Trophoblast cell (in vitro differentiated cells and primary cell): Measurements from ENCODE around the gene ITPR1.

Source experiments
- DNase-seq, 2 donors: peaks; one replicate each; pipeline ENCODE4 v3.0.0-alpha.2; 2016
- H2AFZ ChIP-seq: 2 replicates; pipeline ENCODE4 v1.6.1; 2013; ENCODE audit warnings: low read length, moderate library complexity, mild to moderate bottlenecking; ENCODE audit not compliant: insufficient read depth, poor library complexity
- H2AK5ac ChIP-seq: 2 replicates; pipeline ENCODE4 v1.6.1; 2013; ENCODE audit warnings: mild to moderate bottlenecking, low read length
- H2BK120ac ChIP-seq: 2 replicates; pipeline ENCODE4 v1.6.1; 2013; ENCODE audit warnings: low read length, mild to moderate bottlenecking, moderate library complexity; ENCODE audit not compliant: insufficient read depth, poor library complexity
- H2BK12ac ChIP-seq: 2 replicates; pipeline ENCODE4 v1.6.1; 2013; ENCODE audit warnings: mild to moderate bottlenecking, low read length, moderate library complexity
- H2BK5ac ChIP-seq: 2 replicates; pipeline ENCODE4 v1.6.1; 2013; ENCODE audit warnings: low read length, low read depth, moderate library complexity, mild to moderate bottlenecking; ENCODE audit not compliant: poor library complexity
- H3K14ac ChIP-seq: 2 replicates; pipeline ENCODE4 v1.6.1; 2013; ENCODE audit warnings: mild to moderate bottlenecking, low read length
- H3K18ac ChIP-seq: 2 replicates; pipeline ENCODE4 v1.6.1; 2013; ENCODE audit warnings: mild to moderate bottlenecking, low read length
- H3K23ac ChIP-seq: 2 replicates; pipeline ENCODE4 v1.6.1; 2013; ENCODE audit warnings: low read length
- H3K27ac ChIP-seq: 2 replicates; pipeline ENCODE4 v1.5.1; 2013; ENCODE audit warnings: low read depth, mild to moderate bottlenecking, inconsistent platforms, low read length, moderate library complexity
- H3K27me3 ChIP-seq: 2 replicates; pipeline ENCODE4 v1.6.1; 2013; ENCODE audit warnings: inconsistent platforms, mild to moderate bottlenecking, low read length, moderate library complexity; ENCODE audit not compliant: insufficient read depth
- H3K36me3 ChIP-seq, 2 experiments: 1 replicate in 1 of 2; 2 replicates in 1 of 2; pipeline ENCODE4 v1.6.1; 2013; ENCODE audit warnings: low read length in 2 of 2, mild to moderate bottlenecking in 2 of 2, moderate library complexity in 1 of 2; ENCODE audit not compliant: insufficient read depth in 2 of 2, control insufficient read depth in 1 of 2
- H3K4ac ChIP-seq: 2 replicates; pipeline ENCODE4 v1.6.1; 2013; ENCODE audit warnings: low read depth, mild to moderate bottlenecking, low read length, moderate library complexity
- H3K4me1 ChIP-seq, 2 experiments: 1 replicate in 1 of 2; 2 replicates in 1 of 2; pipeline ENCODE4 v1.6.1; 2013; ENCODE audit warnings: low read length in 2 of 2, mild to moderate bottlenecking in 2 of 2, moderate library complexity in 1 of 2; ENCODE audit not compliant: insufficient read depth in 2 of 2, control insufficient read depth in 1 of 2
- H3K4me2 ChIP-seq: 2 replicates; pipeline ENCODE4 v1.6.1; 2013; ENCODE audit warnings: inconsistent platforms, mild to moderate bottlenecking, low read length, moderate library complexity
- H3K4me3 ChIP-seq: 2 replicates; pipeline ENCODE4 v1.5.1; 2013; ENCODE audit warnings: mild to moderate bottlenecking, low read depth, low read length, inconsistent platforms
- H3K79me1 ChIP-seq: one replicate; pipeline ENCODE4 v1.6.1; 2013; ENCODE audit warnings: low read length
- H3K79me2 ChIP-seq: 2 replicates; pipeline ENCODE4 v1.6.1; 2013; ENCODE audit warnings: low read length, mild to moderate bottlenecking; ENCODE audit not compliant: control insufficient read depth, insufficient read depth, poor library complexity
- H3K9ac ChIP-seq: 2 replicates; pipeline ENCODE4 v1.6.1; 2013; ENCODE audit warnings: mild to moderate bottlenecking, low read length
- H3K9me3 ChIP-seq: 2 replicates; pipeline ENCODE4 v1.6.1; 2013; ENCODE audit warnings: low read depth, mild to moderate bottlenecking, control low read depth, inconsistent platforms, low read length; ENCODE audit not compliant: insufficient read depth
- H4K12ac ChIP-seq: 2 replicates; pipeline ENCODE4 v1.6.1; 2013; ENCODE audit warnings: low read depth, mild to moderate bottlenecking, low read length, moderate library complexity
- H4K8ac ChIP-seq: 2 replicates; pipeline ENCODE4 v1.6.1; 2013; ENCODE audit warnings: low read depth, mild to moderate bottlenecking, low read length, moderate library complexity
- H4K91ac ChIP-seq: one replicate; pipeline ENCODE4 v1.6.1; 2013; ENCODE audit warnings: low read depth, mild to moderate bottlenecking, low read length, moderate library complexity
- WGBS: extraction: QIAGEN DNeasy Blood & Tissue Kit; methylation state at CpG from one replicate; pipeline ENCODE4 v1.1.7; 2013; ENCODE audit warnings: missing lambda C conversion rate; ENCODE audit not compliant: insufficient read length, insufficient coverage; ENCODE audit errors: extremely low coverage; 5-methylcytosine and 5-hydroxymethylcytosine counted together

The ITPR1 gene

GRCh38 chr3:4835616-4836043 lies 342.5 kb downstream of the ITPR1 start:
- WGBS = no CpG with 5 or more reads among the region's 3 CpGs
- Histone ChIP-seq H3K27ac (peak overlapping the region; percentile 32), H4K91ac (peak overlapping the region; percentile 19), H3K4me3 (no peak overlapping the region), H4K8ac (peak overlapping the region; percentile 34), H3K79me1 (peaks cover 28% of the 10 kb centered on the region), H3K36me3 (no peaks in the 10 kb centered on the region), H2AK5ac (no peak overlapping the region), H3K9ac (no peak overlapping the region), H3K4me1 (peaks cover 15 to 18% of the 10 kb centered on the region in 2 experiments), H3K14ac (no peak overlapping the region), H3K27me3 (no peaks in the 10 kb centered on the region), H2BK5ac (no peak overlapping the region), H4K12ac (no peak overlapping the region), H2AFZ (no peak overlapping the region), H3K4ac (no peak overlapping the region), H3K23ac (no peak overlapping the region), H3K4me2 (no peak overlapping the region), H3K79me2 (peaks cover 5% of the 10 kb centered on the region), H2BK120ac (peak overlapping the region; percentile 70), H3K18ac (no peak overlapping the region), H2BK12ac (peak overlapping the region; percentile 72), H3K9me3 (no peaks in the 10 kb centered on the region)
- no peak for DNase-seq

DNA sequence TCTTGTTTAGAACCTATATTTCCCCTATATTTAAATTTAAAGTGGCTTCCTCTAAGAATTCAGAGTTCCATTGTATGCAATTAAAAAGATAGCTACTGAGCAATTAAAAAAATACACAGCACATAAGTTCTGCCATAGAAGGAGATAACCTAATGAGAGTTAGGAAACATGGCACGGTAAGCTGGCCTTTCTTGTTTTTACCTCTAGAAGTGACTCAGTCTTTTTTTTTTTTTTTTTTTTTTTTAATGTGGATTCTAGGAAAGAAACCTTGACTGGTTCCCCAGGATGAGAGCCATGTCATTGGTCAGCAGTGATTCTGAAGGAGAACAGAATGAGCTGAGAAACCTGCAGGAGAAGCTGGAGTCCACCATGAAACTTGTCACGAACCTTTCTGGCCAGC lies 343.4 kb downstream of the ITPR1 start:
- Histone ChIP-seq H2BK12ac (peak overlapping the region; percentile 44), H3K9ac (no peak overlapping the region), H4K12ac (no peak overlapping the region), H3K79me1 (peaks cover 23% of the 10 kb centered on the region), H2AFZ (no peak overlapping the region), H3K4me3 (no peak overlapping the region), H3K27ac (no peak overlapping the region), H4K91ac (peak overlapping the region; percentile 51), H2BK5ac (no peak overlapping the region), H3K4ac (no peak overlapping the region), H2AK5ac (no peak overlapping the region), H3K18ac (no peak overlapping the region), H3K4me2 (no peak overlapping the region), H3K9me3 (no peaks in the 10 kb centered on the region), H3K79me2 (peaks cover 5% of the 10 kb centered on the region), H3K14ac (no peak overlapping the region), H2BK120ac (no peak overlapping the region), H3K36me3 (no peaks in the 10 kb centered on the region), H3K4me1 (peaks cover 17 to 21% of the 10 kb centered on the region in 2 experiments), H3K23ac (no peak overlapping the region), H3K27me3 (no peaks in the 10 kb centered on the region), H4K8ac (no peak overlapping the region)
- no peak for DNase-seq
- WGBS = no CpG with 5 or more reads among the region's 2 CpGs

DNA sequence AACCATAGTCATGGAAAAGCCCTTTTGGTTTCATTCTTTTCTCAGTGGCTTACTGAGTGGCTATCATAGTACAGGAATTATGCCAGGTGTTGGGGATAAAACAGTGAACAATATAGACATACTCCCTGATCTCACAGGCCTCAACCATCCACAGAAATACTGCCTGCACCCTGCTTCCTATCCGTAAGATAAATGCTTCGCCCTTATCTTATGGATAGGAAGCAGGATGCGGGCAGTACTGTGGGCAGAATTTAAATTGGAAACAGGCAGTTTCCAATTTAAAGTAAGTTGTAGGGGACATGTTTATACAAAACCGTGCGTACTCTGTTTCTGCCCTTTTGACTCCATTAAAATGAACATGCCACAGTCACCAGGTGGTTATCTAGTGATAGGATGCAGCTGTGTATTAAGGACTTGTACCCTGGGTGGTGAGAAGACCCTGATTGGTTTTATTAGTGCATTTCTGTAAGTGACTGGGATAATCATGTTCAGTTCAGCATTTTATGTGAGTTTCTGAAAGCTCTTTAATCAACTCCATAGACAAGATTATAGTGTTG lies 344.3 kb downstream of the ITPR1 start:
- Histone ChIP-seq H3K23ac (no peak overlapping the region), H2BK12ac (no peak overlapping the region), H3K4me1 (peaks cover 10 to 19% of the 10 kb centered on the region in 2 experiments), H3K27me3 (no peaks in the 10 kb centered on the region), H3K79me2 (peaks cover 2% of the 10 kb centered on the region), H3K4ac (no peak overlapping the region), H3K9ac (no peak overlapping the region), H3K4me3 (no peak overlapping the region), H3K18ac (no peak overlapping the region), H4K91ac (no peak overlapping the region), H2BK5ac (no peak overlapping the region), H3K36me3 (no peaks in the 10 kb centered on the region), H3K14ac (no peak overlapping the region), H2AK5ac (no peak overlapping the region), H2AFZ (no peak overlapping the region), H3K27ac (no peak overlapping the region), H3K4me2 (no peak overlapping the region), H3K79me1 (peaks cover 17% of the 10 kb centered on the region), H4K12ac (no peak overlapping the region), H4K8ac (no peak overlapping the region), H2BK120ac (no peak overlapping the region), H3K9me3 (no peaks in the 10 kb centered on the region)
- no CpG with 5 or more reads among the region's 5 CpGs for WGBS
- no peak for DNase-seq

- WGBS = no CpG with 5 or more reads among the region's 4 CpGs
Observed at GRCh38 chr3:4838621-4839022, 345.5 kb downstream of the ITPR1 start.

More at GRCh38 chr3:4838621-4839022, 345.5 kb downstream of the ITPR1 start:
- Histone ChIP-seq H3K9me3 (no peaks in the 10 kb centered on the region), H2AFZ (no peak overlapping the region), H3K79me2 (no peaks in the 10 kb centered on the region), H3K36me3 (no peaks in the 10 kb centered on the region), H3K4ac (no peak overlapping the region), H3K4me1 (peaks cover 5 to 16% of the 10 kb centered on the region in 2 experiments), H3K9ac (no peak overlapping the region), H2BK5ac (no peak overlapping the region), H4K12ac (no peak overlapping the region), H3K27me3 (no peaks in the 10 kb centered on the region), H2BK120ac (no peak overlapping the region), H2BK12ac (peak overlapping the region; percentile 90), H3K23ac (no peak overlapping the region), H4K8ac (no peak overlapping the region), H3K4me3 (no peak overlapping the region), H2AK5ac (peak overlapping the region; percentile 67), H3K14ac (no peak overlapping the region), H3K27ac (no peak overlapping the region), H3K18ac (no peak overlapping the region), H4K91ac (no peak overlapping the region), H3K79me1 (peaks cover 10% of the 10 kb centered on the region), H3K4me2 (no peak overlapping the region)
- no peak for DNase-seq
